Heart left ventricle (tissue), 13 donors: ENCODE measurements around the gene IL2RA.

ENCODE experiments used
- POLR2A ChIP-seq, 2 donors: fragments of 450-650 bp; IDR thresholded peaks; one replicate each; pipeline ENCODE4 v1.6.1; 2017; ENCODE audit warnings: antibody characterized with exemption in 2 of 2, mild to moderate bottlenecking in 2 of 2, moderate library complexity in 2 of 2
- TF ChIP-seq, protein P1 (sequence below), 12 donors: fragments of 200-600 bp; sonication (generic) in 4 of 12; IDR thresholded peaks; one replicate each; pipeline versions ENCODE4 v1.5.0 to v1.8.0; 2018 to 2022; ENCODE audit warnings: antibody characterized with exemption in 12 of 12, mild to moderate bottlenecking in 5 of 12
- donor health status: ischemic (EF 13 %, LVEDD 7.1; RV severe dilation, severe dysfunction).
- donor health status: DM: no; HTN: yes; CAD: no.
- donor health status: DM: no; HTN: no; CAD: no.
- donor health status: ischemic (EF 25% LVEDD 6.9; RV normal size, moderate dysfunction).
- donor health status: ischemic (EF 25% LVEDD 5.7; RV mildly dilated, moderate dysfunction).
- donor health status: ischemic (EF 35%, LVEDD 5.7; RV mildly dilated, moderate dysfunction).
- donor health status: nonischemic (EF 11% LVEDD 7.7; RV severe dilation, severe dysfunction).
- donor health status: DM: yes; HTN: yes; CAD: no.
- donor health status: PGD.
- donor health status: ischemic (EF 29% LVEDD 5.4; RV normal size, mild dysfunction).
- donor health status: nonischemic (EF 23%, LVEDD 6.1; RV moderate dilation, normal function).

DNA sequence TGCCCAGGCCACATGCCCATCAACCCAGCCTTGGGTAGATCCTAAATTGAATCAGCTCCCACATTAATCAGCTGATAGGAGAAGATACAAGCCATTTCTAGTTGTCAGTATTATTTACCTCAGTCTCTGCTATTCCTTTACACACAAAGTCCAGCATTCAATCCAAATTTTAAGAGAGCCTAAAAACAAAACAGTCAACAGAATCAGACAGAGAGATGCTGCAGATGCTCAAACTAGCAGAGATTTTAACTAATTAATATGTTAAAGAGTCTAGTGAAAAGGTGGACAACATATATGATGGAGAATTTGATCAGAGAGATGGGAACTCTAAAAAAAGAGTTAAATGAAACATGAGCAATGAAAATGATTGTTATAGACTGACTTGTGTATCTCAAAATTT lies 70.5 kb downstream of the IL2RA start:
- TF ChIP-seq, protein P1, sequence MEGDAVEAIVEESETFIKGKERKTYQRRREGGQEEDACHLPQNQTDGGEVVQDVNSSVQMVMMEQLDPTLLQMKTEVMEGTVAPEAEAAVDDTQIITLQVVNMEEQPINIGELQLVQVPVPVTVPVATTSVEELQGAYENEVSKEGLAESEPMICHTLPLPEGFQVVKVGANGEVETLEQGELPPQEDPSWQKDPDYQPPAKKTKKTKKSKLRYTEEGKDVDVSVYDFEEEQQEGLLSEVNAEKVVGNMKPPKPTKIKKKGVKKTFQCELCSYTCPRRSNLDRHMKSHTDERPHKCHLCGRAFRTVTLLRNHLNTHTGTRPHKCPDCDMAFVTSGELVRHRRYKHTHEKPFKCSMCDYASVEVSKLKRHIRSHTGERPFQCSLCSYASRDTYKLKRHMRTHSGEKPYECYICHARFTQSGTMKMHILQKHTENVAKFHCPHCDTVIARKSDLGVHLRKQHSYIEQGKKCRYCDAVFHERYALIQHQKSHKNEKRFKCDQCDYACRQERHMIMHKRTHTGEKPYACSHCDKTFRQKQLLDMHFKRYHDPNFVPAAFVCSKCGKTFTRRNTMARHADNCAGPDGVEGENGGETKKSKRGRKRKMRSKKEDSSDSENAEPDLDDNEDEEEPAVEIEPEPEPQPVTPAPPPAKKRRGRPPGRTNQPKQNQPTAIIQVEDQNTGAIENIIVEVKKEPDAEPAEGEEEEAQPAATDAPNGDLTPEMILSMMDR (IDR thresholded peaks at IDR 0.05), result no peak
- no peak for TF ChIP-seq POLR2A (IDR thresholded peaks at IDR 0.05)
